BE2C (cell line): ENCODE results near the gene IRAK4.

Source experiments
- DNase-seq: peaks from one replicate; pipeline ENCODE4 v3.0.0-alpha.2; 2020
- H3K27me3 ChIP-seq: fragments of 250-450 bp; sonication (Bioruptor Pico); 2 replicates; pipeline ENCODE4 v1.5.1; 2020; ENCODE audit warnings: mild to moderate bottlenecking
- H3K36me3 ChIP-seq: fragments of 250-450 bp; sonication (Bioruptor Pico); 2 replicates; pipeline ENCODE4 v1.5.1; 2020; ENCODE audit warnings: mild to moderate bottlenecking
- H3K4me1 ChIP-seq: fragments of 250-450 bp; sonication (Bioruptor Pico); 2 replicates; pipeline ENCODE4 v1.5.1; 2020
- H3K4me3 ChIP-seq: 2 replicates; pipeline ENCODE4 v1.5.1; 2011; ENCODE audit warnings: low read depth, low read length
- H3K9me3 ChIP-seq: fragments of 250-450 bp; sonication (Bioruptor Pico); 2 replicates; pipeline ENCODE4 v1.5.1; 2020
- CTCF ChIP-seq: IDR thresholded peaks from 2 replicates; pipeline ENCODE4 v1.5.1; 2012; ENCODE audit warnings: mild to moderate bottlenecking, low read depth, low read length

The IRAK4 gene

GRCh38 chr12:43805860-43806736 lies 47.3 kb downstream of the IRAK4 start, which contains the start of gene TWF1:
Gene TWF1 (minus strand): TSS chr12:43806317. CDS start chr12:43806245, 72 bp downstream.
- H3K4me3 ChIP-seq = peak within 1 kb of the TSS; percentile 95
- no peaks in the 10 kb centered on the region; the same call in 1 of the 2 replicates for H3K36me3 ChIP-seq
- H3K9me3 ChIP-seq = no peaks in the 10 kb centered on the region
- peak; percentile 91 for DNase-seq
- H3K27me3 ChIP-seq = no peaks in the 10 kb centered on the region
- peak; percentile 38 for TF ChIP-seq CTCF
- no peaks in the 10 kb centered on the region for H3K4me1 ChIP-seq

- no peak for DNase-seq
- H3K27me3 ChIP-seq = no peaks in the 10 kb centered on the region; the same call in 1 of the 2 replicates
- peak overlapping the region; percentile 95 for H3K4me3 ChIP-seq
- H3K36me3 ChIP-seq = no peaks in the 10 kb centered on the region; the same call in 1 of the 2 replicates
- no peak for TF ChIP-seq CTCF
- H3K9me3 ChIP-seq = no peaks in the 10 kb centered on the region
- no peaks in the 10 kb centered on the region for H3K4me1 ChIP-seq
Measured at GRCh38 chr12:43806737-43807072, 48.0 kb downstream of the IRAK4 start.

GRCh38 chr12:43807386-43807785 lies 48.6 kb downstream of the IRAK4 start:
- no peak for DNase-seq
- H3K27me3 ChIP-seq = no peaks in the 10 kb centered on the region; the same call in none of the 2 replicates
- no peak overlapping the region for H3K4me3 ChIP-seq

GRCh38 chr12:43812057-43812456 lies 53.3 kb downstream of the IRAK4 start:
- no peaks in the 10 kb centered on the region for H3K9me3 ChIP-seq
- no peak overlapping the region for H3K4me3 ChIP-seq
- H3K36me3 ChIP-seq = no peaks in the 10 kb centered on the region
- DNase-seq = no peak
- H3K27me3 ChIP-seq = no peaks in the 10 kb centered on the region; the same call in none of the 2 replicates
- TF ChIP-seq CTCF = no peak
- no peaks in the 10 kb centered on the region for H3K4me1 ChIP-seq

More at GRCh38 chr12:43807386-43807785, 48.6 kb downstream of the IRAK4 start:
- no peaks in the 10 kb centered on the region for H3K4me1 ChIP-seq
- H3K9me3 ChIP-seq = no peaks in the 10 kb centered on the region
- no peak for TF ChIP-seq CTCF
- H3K36me3 ChIP-seq = no peaks in the 10 kb centered on the region; the same call in 1 of the 2 replicates

- DNase-seq = no peak
- Histone ChIP-seq H3K9me3 (no peaks in the 10 kb centered on the region), H3K27me3 (no peaks in the 10 kb centered on the region; the same call in none of the 2 replicates), H3K4me1 (no peaks in the 10 kb centered on the region), H3K36me3 (no peaks in the 10 kb centered on the region), H3K4me3 (no peak overlapping the region)
- no peak for TF ChIP-seq CTCF
Measured at GRCh38 chr12:43812926-43813325, 54.2 kb downstream of the IRAK4 start.

- DNase-seq = no peak
- Histone ChIP-seq H3K9me3 (no peaks in the 10 kb centered on the region), H3K36me3 (no peaks in the 10 kb centered on the region), H3K27me3 (no peaks in the 10 kb centered on the region; the same call in none of the 2 replicates), H3K4me1 (no peaks in the 10 kb centered on the region), H3K4me3 (no peak overlapping the region)
- no peak for TF ChIP-seq CTCF
Measured at GRCh38 chr12:43815416-43815815, 56.7 kb downstream of the IRAK4 start.
